GM21423 (cell line): Measurements from ENCODE around the gene TIMM10.
A peak's percentile ranks its signal among the peaks of the same experiment; 100 is the strongest.

Source experiments
- ATAC-seq: cut with Tn5 transposase; IDR thresholded peaks from one replicate; pipeline ENCODE4 v1.9.1; 2021; ENCODE audit warnings: mild to moderate bottlenecking, moderate library complexity; ENCODE audit not compliant: unreplicated experiment

The TIMM10 gene

DNA sequence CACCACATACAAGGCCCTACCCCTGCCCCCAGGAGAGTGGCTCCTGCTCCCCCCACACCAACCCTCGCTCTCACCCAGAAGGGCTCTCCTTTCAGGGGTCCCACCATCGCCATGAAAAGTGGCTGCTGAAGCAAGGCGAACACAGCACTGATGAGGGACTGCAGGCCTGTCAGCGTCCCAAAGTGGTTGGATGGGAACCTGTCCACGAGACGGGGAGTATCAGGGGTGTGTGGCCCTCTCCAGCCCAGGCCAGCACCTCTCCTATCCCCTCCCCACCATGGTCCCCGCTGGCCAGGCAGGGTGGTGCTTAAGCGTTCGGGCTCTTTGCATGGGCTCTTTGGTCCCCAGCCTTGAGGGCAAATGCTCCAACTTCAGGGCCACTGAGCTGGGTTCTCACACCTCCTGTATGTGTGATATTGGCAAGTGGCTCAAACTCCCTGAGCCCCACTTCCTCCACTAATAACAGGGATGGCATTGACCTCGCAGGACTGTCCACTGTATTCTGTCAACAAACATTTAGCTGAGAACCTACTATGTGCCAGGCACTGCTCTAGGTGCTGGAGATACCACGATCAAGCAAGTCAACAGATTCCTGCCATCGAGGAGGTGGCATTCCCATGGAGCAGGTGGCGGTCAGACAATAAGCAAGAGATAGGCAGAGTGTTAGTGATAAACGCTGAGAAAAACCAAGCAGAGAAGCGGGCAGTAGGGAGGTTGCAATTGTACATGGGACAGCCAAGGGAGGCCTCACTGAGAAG, 43.4 kb downstream of the TIMM10 start:
- no peak for ATAC-seq

DNA sequence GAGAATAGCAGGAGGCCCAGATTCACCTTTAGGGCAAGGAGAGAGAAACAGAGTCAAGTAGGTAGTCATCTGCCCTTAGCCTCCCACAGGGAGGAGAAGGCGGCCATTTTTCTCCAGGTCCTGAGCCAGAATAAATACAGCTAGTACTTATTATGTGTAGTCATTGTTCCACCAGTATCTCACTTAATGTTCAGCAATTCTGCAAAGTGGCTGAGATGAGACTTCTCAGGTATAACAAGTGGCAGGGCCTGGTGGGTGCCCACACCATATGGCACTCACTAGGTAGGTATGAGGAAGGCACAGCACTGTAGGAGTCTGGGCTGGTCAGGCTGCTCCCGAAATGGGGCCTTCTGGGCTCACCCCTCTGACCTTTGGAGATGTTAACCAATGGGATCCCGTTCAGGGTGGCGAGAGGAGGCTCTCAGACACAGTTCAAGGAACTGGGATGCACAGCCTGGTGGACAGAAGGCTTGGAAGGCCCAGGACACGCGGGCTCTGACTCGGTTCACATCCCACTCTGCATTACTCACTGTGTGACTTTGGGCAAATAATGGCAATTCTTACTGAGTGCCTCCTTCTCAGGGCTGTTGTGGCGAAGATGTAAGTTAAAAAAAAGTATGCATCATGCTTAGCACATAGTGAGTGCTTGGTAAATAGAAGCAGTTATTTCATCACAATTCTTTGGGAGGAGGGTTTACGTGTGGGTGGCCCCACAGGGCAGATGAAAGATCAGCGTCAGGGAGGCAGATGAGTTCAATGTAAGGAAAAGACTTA, 45.1 kb downstream of the TIMM10 start:
- ATAC-seq = no peak

DNA sequence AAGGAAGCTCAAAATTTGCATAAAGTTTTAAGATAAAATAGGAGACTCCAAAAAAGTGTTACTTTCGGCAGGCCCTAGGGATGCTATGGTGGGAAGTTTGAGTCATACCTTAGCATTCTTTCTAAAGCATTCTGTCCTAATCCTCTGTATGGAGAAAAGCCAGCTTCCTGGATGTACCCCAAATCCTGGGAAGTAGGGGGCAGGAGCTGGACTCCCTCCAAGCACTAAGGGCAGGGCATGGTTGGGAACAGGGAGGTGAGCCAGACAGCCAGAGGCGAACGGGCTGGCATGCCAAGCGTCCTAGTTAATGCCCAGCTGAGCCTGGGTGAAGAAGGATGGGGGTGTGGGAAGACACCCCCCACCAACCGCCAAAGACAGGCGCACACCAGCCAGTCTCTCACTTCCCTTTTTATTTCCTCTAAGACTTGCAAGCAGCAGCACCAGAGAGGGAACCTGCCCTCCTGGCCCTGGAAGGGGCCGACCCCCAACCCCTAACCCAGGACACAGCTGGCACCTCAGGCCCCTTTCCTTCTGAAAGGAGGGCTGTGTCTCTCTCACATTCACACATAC, 46.3 kb downstream of the TIMM10 start:
- peak; percentile 72 for ATAC-seq

DNA sequence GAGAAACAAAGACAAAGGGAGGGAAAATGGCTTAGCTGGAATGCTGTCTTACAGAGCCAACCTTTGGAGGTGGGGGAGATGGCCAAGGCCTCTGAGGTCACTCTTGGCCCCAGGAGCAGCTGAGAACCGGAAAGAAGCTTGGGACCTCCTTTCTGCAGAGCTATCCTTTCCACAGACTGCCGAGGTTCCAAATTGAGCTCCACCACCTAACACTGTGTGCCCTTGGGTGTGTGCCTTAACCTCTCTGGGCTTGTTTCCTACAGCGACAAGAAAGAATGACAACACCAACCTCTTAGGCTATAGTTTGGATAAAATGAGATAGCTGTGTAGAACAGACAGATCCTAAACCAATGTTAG, 47.0 kb downstream of the TIMM10 start:
- ATAC-seq = no peak

DNA sequence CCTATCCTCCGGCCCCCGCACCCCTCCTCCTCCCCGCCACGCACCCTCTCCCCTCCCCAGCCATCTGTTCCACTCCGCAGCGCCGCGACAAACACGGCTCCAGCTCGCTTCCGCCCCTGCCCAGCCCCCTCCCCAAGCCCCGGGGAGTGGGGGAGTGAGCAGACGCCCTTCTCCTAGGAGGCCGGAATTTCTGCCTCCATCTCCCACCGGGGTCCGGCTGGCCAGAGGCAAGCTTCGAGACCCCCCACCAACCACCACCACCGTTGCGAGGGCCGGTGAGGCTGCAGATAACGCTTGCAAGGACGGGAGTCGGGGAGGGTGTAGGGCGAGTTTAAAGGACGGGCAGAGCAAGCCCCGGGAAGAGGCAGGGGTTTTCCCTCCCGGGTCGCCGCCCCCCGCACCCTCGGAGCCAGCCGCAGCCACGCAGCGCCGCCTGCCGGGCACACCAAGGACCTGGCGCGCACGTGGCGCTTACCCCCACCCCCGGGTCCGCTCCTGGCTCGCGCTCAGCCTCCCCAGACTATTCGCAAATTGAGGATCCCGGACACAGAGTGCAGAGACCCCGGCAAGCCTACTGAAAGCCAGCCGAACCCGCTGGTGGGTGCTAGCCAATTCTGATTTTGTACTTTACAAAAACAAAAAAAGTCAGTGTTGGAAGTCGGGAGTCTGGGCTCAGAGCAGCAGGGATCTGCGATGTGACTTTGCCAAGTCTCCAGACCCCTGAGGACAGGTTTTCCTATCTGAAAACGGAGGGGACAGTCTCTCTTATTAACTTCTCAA, 47.6 kb downstream of the TIMM10 start:
- ATAC-seq = peak; percentile 46

DNA sequence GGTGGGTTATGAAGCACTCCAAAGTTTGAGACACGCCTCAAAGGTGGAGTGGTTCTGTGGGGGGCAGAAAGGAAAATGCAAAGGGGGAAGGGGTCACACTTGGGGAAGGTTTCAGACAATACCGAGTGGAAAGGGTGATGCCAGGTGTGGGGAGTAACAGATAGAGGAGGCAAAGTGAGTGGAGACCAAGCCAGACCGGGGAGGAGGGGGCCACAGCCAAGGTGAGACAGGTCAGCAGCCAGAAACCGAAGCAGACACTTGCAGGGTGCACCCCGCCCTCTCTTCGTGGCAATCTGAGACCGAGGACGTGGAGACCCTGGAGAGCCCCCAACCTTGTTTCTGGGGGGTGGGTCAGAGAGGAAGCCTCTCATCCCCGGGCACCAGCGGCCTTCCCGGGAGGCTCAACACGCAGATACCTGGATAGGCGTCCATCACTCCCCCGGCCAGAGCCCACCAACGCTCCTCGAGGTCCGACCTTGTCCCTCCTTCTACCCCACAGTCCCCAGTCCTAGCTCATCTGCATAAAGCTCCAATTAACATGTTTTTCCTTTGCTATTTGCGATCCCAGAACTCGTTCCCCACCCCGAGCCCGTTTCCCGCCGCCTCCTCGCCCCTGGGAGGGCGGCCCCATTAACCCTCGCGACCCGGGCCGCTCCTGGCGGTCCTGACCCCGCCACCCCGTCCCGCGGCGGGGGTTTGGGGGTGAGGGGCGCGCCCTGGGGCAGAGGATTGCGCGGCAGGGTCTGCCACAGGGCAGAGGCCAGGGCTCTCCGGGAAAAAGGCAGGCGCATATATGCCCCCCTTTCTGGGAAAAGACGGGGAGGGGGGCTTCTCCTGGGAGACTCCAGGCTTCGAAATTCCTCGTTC, 48.4 kb downstream of the TIMM10 start:
- no peak for ATAC-seq

DNA sequence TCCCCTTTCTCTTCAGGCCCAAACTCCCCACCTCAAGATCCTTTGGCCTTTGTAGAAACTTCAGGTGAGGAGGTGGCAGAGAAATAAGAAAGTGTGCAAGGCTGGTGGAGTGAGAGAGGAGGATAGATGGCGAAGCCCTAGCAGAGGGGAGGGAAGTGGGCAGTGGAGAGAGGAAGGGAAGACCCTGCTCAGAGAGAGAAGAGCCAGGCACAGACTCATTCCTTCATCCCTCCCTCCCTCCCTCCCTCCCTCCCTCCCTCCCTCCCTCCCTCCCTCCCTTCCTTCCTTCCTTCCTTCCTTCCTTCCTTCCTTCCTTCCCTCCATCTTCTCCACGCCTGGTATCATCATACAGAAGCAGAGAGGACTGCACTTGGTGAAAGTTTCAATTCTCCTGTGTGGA, 49.2 kb downstream of the TIMM10 start:
- ATAC-seq = no peak

DNA sequence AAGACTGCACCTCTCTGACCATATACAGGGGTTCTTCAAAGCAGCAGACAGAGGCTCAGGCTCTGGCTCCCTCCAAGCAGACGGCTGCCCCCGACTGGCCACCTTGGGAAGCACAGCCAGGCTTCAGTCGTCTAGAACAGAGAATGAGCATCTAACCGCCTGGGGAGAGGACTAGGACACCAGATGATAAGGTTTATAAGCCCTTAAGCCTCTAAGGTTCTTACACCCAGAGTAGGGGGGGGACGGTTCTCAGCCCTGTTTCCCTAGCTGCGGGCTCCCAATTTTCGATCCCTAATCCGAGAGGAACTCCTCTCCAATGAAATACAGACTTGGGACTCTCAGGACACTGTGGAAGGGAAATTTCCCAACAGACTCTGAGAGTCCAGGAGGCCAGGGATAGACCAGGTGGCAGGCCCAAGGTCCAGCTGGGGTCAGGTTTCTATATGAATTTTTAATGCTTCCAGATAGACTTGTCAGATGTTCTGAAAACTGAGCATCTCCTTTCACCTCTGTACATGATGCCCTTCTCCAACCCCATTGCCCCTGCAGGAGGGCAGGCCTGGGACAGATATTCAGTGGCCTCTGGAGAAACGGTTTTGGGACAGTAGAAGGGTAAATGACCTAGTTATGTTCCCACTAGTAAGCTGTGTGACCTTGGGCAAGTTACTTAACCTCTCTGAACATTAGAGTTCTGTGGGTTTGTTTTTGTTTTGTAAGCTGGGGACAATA, 50.0 kb downstream of the TIMM10 start:
- no peak for ATAC-seq

DNA sequence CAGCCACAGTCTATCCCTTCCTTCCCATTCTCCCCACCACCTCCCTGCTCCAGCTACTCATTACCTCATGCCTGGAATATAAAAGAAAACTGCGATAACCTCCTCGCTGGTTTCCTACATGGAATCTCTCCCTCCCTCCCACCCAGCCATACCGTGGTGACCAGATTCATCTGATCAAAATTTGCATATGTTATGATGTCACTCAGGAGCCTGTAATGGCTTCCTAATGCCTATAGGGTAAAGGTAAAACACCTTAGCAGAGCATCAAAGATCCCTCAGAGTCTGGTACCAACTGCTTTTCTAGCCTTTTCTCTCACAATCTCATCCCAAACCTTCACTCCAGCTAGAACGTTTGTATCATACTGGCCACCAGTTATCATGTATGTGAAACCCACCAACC, 50.6 kb downstream of the TIMM10 start:
- ATAC-seq = no peak

DNA sequence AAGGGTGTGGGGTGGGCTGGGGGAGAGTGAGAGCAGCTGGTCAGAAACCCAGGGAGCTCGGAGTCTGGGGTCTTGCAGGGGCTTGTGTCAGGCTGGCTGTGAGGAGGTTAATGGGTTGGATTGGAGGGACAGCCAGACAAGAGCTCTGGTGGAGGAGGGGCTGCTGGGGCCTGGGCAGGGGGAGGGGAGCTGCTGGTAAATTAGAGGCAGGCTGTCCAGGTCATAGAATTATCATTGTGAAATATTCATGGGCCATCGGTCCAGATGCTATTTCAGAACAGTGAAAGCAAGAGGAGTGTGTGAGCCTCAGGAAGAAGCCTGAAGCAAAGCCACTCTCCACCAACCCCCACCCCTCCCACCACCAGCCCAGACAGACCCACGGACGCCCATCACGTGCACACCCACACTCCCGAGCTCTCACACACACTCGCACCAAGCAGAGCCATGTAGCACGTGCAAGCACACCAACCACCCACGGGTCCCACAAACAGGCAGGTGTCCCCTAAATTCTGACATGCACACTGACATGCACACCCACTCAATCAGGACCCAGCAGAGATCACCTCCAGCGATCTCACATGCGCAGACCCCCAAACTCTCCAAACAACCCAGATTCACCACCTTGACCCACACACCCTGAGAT, 51.4 kb downstream of the TIMM10 start:
- ATAC-seq = no peak
